Spleen (tissue), 7 donors: ENCODE results near the gene TRAIP.
"Not testable (repeated sequence)": the region's sequence is repeated elsewhere in the genome, so short reads cannot be mapped to it uniquely, and the experiment has no call there.

Experiments
- POLR2A ChIP-seq, 3 donors: fragments of 450-650 bp; IDR thresholded peaks; one replicate each; pipeline ENCODE4 v1.5.1; 2017; ENCODE audit warnings: antibody characterized with exemption in 3 of 3, mild to moderate bottlenecking in 1 of 3
- POLR2AphosphoS5 ChIP-seq, 3 donors: sonication (generic); formaldehyde crosslinking; IDR thresholded peaks; one replicate each; pipeline ENCODE4 v1.5.1; 2017; ENCODE audit warnings: antibody characterized with exemption in 3 of 3
- TF ChIP-seq, protein P1 (sequence below), 11 experiments: fragments of 200-600 bp in 7 of 11; fragments of 450-650 bp in 4 of 11; sonication (generic) in 4 of 11; IDR thresholded peaks in 8 of 11; conservative IDR thresholded peaks in 3 of 11; 1 replicate in 7 of 11; 2 replicates in 4 of 11; pipeline versions ENCODE4 v1.4.0 to v1.8.0; 2016 to 2021; ENCODE audit warnings: antibody characterized with exemption in 11 of 11, inconsistent platforms in 4 of 11, mild to moderate bottlenecking in 1 of 11
- donor health status: DM: no; HTN: no; CAD: no; lungs with moderate emphysema.
- donor health status: DM: no; HTN: no; CAD: no.
- donor health status: DM: no; HTN: no; CAD: no.

DNA sequence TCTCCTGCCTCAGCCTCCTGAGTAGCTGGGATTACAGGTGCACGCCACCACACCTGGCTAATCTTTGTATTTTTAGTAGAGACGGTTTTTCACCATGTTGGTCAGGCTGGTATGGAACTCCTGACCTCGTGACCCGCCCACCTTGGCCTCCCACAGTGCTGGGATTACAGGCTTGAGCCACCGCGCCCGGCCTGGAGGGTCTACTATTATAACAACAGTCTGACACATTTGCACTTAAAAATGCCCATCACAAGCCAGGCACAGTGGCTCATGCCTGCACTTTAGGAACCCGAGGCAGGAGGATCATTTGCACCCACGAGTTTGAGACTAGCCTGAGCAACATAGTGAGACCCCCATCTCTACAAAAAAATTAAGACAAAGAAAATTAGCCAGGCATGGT is 74.1 kb downstream of the TRAIP start:
- not testable (repeated sequence) for TF ChIP-seq POLR2AphosphoS5, POLR2A (IDR thresholded peaks at IDR 0.05)
- TF ChIP-seq, protein P1, sequence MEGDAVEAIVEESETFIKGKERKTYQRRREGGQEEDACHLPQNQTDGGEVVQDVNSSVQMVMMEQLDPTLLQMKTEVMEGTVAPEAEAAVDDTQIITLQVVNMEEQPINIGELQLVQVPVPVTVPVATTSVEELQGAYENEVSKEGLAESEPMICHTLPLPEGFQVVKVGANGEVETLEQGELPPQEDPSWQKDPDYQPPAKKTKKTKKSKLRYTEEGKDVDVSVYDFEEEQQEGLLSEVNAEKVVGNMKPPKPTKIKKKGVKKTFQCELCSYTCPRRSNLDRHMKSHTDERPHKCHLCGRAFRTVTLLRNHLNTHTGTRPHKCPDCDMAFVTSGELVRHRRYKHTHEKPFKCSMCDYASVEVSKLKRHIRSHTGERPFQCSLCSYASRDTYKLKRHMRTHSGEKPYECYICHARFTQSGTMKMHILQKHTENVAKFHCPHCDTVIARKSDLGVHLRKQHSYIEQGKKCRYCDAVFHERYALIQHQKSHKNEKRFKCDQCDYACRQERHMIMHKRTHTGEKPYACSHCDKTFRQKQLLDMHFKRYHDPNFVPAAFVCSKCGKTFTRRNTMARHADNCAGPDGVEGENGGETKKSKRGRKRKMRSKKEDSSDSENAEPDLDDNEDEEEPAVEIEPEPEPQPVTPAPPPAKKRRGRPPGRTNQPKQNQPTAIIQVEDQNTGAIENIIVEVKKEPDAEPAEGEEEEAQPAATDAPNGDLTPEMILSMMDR (IDR thresholded peaks at IDR 0.05 in 8 of 11, conservative IDR thresholded peaks at IDR 0.05 in 3 of 11): not testable (repeated sequence)
